Measurements from ENCODE around the gene FCRL5. TPM values are rescaled to one million over a fixed set of nuclear protein-coding genes. Genes with fewer than 3 reads are reported as not detected.
A peak's percentile ranks its signal among the peaks of the same experiment; 100 is the strongest.

The FCRL5 gene
- total RNA-seq, 1 donor from 2014 or later = 1.2 TPM

DNA sequence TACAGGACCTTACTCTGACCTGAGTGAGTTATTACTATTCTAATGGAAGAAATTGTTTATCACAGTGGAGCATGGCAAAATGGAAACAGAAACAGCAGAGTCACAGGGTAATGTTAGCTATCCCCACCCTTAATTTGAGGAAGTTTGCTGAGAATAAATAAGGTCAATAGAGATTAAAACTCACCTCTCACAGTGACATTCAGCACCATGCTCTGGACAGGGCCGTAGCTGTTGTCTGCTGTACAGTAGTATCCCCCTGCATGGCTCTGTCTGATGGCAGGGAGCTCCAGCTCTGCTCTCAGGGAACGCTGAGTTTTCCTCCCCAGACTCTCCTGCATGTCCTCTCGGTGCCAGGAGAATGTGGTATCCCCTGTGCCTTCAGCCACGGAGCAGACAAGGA is 33.7 kb upstream of the FCRL5 start:
- Histone ChIP-seq H3K4me3 (no peak overlapping the region), H3K27me3 (ENCODE audit: low read depth) (peaks cover 16% of the 10 kb centered on the region), H3K27ac (no peak overlapping the region), H3K36me3 (no peaks in the 10 kb centered on the region), H3K9me3 (no peaks in the 10 kb centered on the region), H3K4me1 (no peaks in the 10 kb centered on the region)
- no peak for ATAC-seq
- TF ChIP-seq, protein P1, sequence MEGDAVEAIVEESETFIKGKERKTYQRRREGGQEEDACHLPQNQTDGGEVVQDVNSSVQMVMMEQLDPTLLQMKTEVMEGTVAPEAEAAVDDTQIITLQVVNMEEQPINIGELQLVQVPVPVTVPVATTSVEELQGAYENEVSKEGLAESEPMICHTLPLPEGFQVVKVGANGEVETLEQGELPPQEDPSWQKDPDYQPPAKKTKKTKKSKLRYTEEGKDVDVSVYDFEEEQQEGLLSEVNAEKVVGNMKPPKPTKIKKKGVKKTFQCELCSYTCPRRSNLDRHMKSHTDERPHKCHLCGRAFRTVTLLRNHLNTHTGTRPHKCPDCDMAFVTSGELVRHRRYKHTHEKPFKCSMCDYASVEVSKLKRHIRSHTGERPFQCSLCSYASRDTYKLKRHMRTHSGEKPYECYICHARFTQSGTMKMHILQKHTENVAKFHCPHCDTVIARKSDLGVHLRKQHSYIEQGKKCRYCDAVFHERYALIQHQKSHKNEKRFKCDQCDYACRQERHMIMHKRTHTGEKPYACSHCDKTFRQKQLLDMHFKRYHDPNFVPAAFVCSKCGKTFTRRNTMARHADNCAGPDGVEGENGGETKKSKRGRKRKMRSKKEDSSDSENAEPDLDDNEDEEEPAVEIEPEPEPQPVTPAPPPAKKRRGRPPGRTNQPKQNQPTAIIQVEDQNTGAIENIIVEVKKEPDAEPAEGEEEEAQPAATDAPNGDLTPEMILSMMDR (IDR thresholded peaks at IDR 0.05) = no peak
- intact Hi-C loops (cut with DNase I) = no loop called here
- DNase-seq = no peak

DNA sequence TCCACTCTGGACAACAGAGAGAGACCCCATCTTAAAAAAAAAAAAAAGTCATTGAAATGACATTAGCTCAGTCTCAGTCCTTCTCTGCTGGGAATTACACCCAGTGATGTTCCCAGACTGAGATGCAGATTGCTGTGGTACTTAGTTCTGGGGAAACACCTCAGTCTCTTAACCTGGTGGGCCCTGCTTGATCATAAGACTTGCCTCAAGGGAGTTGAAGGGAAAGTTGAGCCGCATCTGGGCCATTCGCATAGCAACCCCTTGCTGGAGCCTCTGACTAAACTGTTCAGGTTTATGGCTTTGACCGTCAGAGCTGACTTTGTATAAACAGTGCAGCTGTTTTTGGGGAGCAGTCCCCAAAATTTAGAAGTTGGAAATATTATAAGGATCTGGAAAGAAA is 32.2 kb upstream of the FCRL5 start:
- ATAC-seq (no peak), DNase-seq (no peak)
- Histone ChIP-seq H3K4me3 (no peak overlapping the region), H3K27ac (no peak overlapping the region), H3K27me3 (ENCODE audit: low read depth) (peaks cover 12% of the 10 kb centered on the region), H3K4me1 (no peaks in the 10 kb centered on the region), H3K36me3 (no peaks in the 10 kb centered on the region), H3K9me3 (no peaks in the 10 kb centered on the region)
- intact Hi-C loops (cut with DNase I) = no loop called here
- TF ChIP-seq, protein P1 (IDR thresholded peaks at IDR 0.05) = no peak

DNA sequence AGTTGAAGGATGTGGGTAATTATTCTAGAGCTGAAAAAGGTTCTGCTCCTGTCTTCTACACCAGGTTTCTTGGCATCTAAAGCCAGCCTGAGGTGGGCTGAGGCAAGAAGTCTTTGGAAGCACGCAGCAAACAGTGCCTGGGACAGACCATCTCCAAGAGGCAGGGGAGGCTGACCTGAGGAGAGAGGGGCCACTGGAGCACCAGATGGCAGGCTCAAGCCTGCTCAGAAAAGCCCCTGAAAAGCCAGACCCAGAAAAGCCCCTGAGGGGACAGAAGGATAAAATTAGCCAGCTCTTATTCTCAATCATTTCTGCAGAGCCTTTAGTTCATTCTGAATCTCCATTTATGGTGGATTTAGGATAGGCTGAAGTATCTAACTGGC is 28.5 kb upstream of the FCRL5 start:
- Histone ChIP-seq H3K4me1 (no peaks in the 10 kb centered on the region), H3K4me3 (no peak overlapping the region), H3K36me3 (no peaks in the 10 kb centered on the region), H3K9me3 (no peaks in the 10 kb centered on the region), H3K27me3 (ENCODE audit: low read depth) (peaks cover 4% of the 10 kb centered on the region), H3K27ac (no peak overlapping the region)
- TF ChIP-seq, protein P1 (IDR thresholded peaks at IDR 0.05) = no peak
- ATAC-seq = no peak
- no peak for DNase-seq
- intact Hi-C loops (cut with DNase I) = no loop called here

DNA sequence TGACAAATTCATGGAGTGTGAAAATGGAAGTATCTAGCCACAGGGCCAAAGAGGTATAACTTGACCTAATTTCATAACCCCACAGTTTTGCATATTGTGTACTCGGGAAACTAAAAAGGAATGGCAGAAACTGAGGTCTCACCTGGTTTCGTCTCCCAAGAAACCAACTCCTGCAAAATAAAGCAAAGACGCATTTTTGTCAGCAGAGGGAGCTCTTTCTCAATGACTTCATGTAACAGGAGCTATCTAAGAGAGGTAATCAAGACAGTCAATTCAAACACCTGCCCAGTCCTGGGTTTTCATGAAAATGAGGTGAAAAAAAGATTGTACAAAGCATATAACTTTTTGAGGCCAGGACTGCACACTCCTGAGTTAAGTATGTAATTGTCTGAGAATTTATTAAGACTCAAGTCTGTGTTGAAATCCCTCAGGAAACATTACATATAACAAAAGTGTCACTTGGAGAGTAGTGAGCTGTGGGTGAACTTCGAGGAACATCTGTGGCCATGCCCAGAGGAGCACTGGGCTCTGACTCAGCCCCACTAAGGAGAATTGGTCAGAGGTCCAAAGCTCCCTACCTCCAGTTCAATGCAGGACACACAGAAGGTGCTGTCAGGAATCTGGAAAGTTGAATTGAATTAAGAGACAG is 28.0 kb upstream of the FCRL5 start:
- TF ChIP-seq, protein P1 (IDR thresholded peaks at IDR 0.05) = peak; percentile 76
- no peak overlapping the region for H3K4me3 ChIP-seq
- intact Hi-C loops (cut with DNase I) = no loop called here
- H3K4me1 ChIP-seq = no peaks in the 10 kb centered on the region
- no peaks in the 10 kb centered on the region for H3K9me3 ChIP-seq
- DNase-seq = no peak
- ATAC-seq = peak; percentile 60 to 77
- no peaks in the 10 kb centered on the region for H3K36me3 ChIP-seq
- H3K27me3 ChIP-seq (ENCODE audit: low read depth) = peaks cover 4% of the 10 kb centered on the region
- no peak overlapping the region for H3K27ac ChIP-seq

DNA sequence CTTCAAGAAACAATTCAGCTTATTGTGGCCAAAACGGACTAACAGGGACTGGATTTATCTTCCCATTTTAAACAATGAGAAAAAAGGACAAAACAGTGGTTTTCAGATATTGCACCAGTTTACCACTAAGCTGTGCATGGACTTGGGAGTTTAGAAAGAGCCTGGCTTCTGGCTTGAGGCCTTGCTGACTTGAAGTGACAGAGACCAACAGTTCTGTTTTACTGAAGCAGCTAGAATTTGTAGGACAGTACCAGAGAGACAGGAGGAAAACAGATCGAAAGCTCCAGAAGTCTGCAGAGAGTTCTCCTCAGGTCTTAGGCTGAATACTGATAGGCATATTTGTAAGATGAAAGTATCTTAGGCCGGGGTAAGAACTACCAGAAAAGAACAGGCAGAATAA is 25.1 kb upstream of the FCRL5 start:
- Histone ChIP-seq H3K27me3 (ENCODE audit: low read depth) (no peaks in the 10 kb centered on the region), H3K36me3 (no peaks in the 10 kb centered on the region), H3K27ac (no peak overlapping the region), H3K4me3 (no peak overlapping the region), H3K4me1 (no peaks in the 10 kb centered on the region), H3K9me3 (no peaks in the 10 kb centered on the region)
- DNase-seq (no peak), ATAC-seq (no peak)
- TF ChIP-seq, protein P1 (IDR thresholded peaks at IDR 0.05) = no peak
- intact Hi-C loops (cut with DNase I) = no loop called here

Data from lower lobe of right lung (tissue), 2 donors.